Bladder microvascular endothelial cell (primary cell): Measurements from ENCODE around the gene DSPP. TPM values are rescaled to one million over a fixed set of nuclear protein-coding genes. Genes with fewer than 3 reads are reported as not detected.

Source experiments
- total RNA-seq: library from RNA; depleted of rRNA; stranded (reverse); fragments of >200 nt; gene quantifications from 2 replicates; pipeline ENCODE4 v1.2.3, GENCODE V29; 2014

Gene DSPP
- not detected in 2 replicates for total RNA-seq

GRCh38 chr4:87608229-87608628, at the start of gene DSPP:
DSPP (plus strand) TSS chr4:87608529; CDS start chr4:87610909, 2,380 bp downstream.

GRCh38 chr4:87649980-87650379, 41.7 kb downstream of the DSPP start, which contains the start of gene DMP1:
DMP1 (plus strand) TSS chr4:87650280; CDS start chr4:87656493, 6,213 bp downstream.

Other genes with a start within 250 kb of the DSPP start
- 30.8 and 52.3 TPM in 2 replicates for gene HSD17B11, start 217.3 kb upstream of the DSPP start, total RNA-seq
- gene NUDT9, start 186.0 kb upstream of the DSPP start, total RNA-seq: 15.1 and 29.5 TPM in 2 replicates
- 228 and 385 TPM in 2 replicates for gene SPARCL1, start 79.2 kb upstream of the DSPP start, total RNA-seq
- gene DMP1, start 41.8 kb downstream of the DSPP start, total RNA-seq: not detected in 2 replicates
- not detected in 2 replicates for gene IBSP, start 191.0 kb downstream of the DSPP start, total RNA-seq
- not detected in 2 replicates for gene MEPE, start 224.4 kb downstream of the DSPP start, total RNA-seq